NT2/D1 (cell line): ENCODE results near the gene KCNK13.

Experiments used
- SUZ12 ChIP-seq: IDR thresholded peaks from 2 replicates; pipeline ENCODE4 v1.6.1; 2011; ENCODE audit not compliant: insufficient read length, insufficient read depth; ENCODE audit errors: extremely low read depth
- YY1 ChIP-seq: IDR thresholded peaks from 2 replicates; pipeline ENCODE4 v1.6.1; 2011; ENCODE audit not compliant: insufficient read length, insufficient read depth
- ZNF274 ChIP-seq: IDR thresholded peaks from 2 replicates; pipeline ENCODE4 v1.6.1; 2011; ENCODE audit warnings: mild to moderate bottlenecking, low read depth, low read length

GRCh38 chr14:90093942-90094595 is 32.3 kb downstream of the KCNK13 start:
- TF ChIP-seq YY1: no peak
- no peak for TF ChIP-seq ZNF274
- TF ChIP-seq SUZ12: no peak
